GM19035 (cell line): ENCODE results near the gene CAND1.
A peak's percentile ranks its signal among the peaks of the same experiment; 100 is the strongest.
"Not testable (repeated sequence)": the region's sequence is repeated elsewhere in the genome, so short reads cannot be mapped to it uniquely, and the experiment has no call there.

Experiments used
- ATAC-seq: cut with Tn5 transposase; IDR thresholded peaks from one replicate; pipeline ENCODE4 v1.9.1; 2021; ENCODE audit not compliant: unreplicated experiment

CAND1 gene

GRCh38 chr12:67339530-67339929, 70.4 kb downstream of the CAND1 start:
- no peak for ATAC-seq

GRCh38 chr12:67341086-67341485, 71.9 kb downstream of the CAND1 start:
- not testable (repeated sequence) for ATAC-seq

- no peak for ATAC-seq
Observed at GRCh38 chr12:67344979-67345710, 76.0 kb downstream of the CAND1 start.

GRCh38 chr12:67348683-67349082, 79.5 kb downstream of the CAND1 start:
- no peak for ATAC-seq

- ATAC-seq = no peak
Observed at GRCh38 chr12:67352682-67353081, 83.5 kb downstream of the CAND1 start.

- ATAC-seq = no peak
Observed at GRCh38 chr12:67354322-67354721, 85.2 kb downstream of the CAND1 start.

- no peak for ATAC-seq
Observed at GRCh38 chr12:67354966-67355365, 85.8 kb downstream of the CAND1 start.

- peak; percentile 50 for ATAC-seq
Observed at GRCh38 chr12:67355428-67356379, 86.5 kb downstream of the CAND1 start.

- ATAC-seq = no peak
Observed at GRCh38 chr12:67356380-67356774, 87.2 kb downstream of the CAND1 start.

- no peak for ATAC-seq
Observed at GRCh38 chr12:67357376-67358125, 88.4 kb downstream of the CAND1 start.

GRCh38 chr12:67358781-67359338, 89.7 kb downstream of the CAND1 start:
- no peak for ATAC-seq

GRCh38 chr12:67362526-67362925, 93.4 kb downstream of the CAND1 start:
- ATAC-seq = no peak

GRCh38 chr12:67364228-67364627, 95.1 kb downstream of the CAND1 start:
- no peak for ATAC-seq

GRCh38 chr12:67365131-67365530, 96.0 kb downstream of the CAND1 start:
- ATAC-seq = no peak

- no peak for ATAC-seq
Observed at GRCh38 chr12:67367843-67368242, 98.7 kb downstream of the CAND1 start.
